Liver (tissue), 9 donors: ENCODE results near the gene SPAST. TPM values are rescaled to one million over a fixed set of nuclear protein-coding genes. Genes with fewer than 3 reads are reported as not detected.
"Not testable (repeated sequence)": the region's sequence is repeated elsewhere in the genome, so short reads cannot be mapped to it uniquely, and the experiment has no call there.

Experiments used
- DNase-seq: peaks from one replicate; pipeline ENCODE4 v3.0.0-alpha.2; 2017; ENCODE audit warnings: low spot score
- H3K27ac ChIP-seq, 2 donors: one replicate each; pipeline ENCODE4 v1.7.0; 2013; ENCODE audit warnings: inconsistent platforms in 2 of 2, low read length in 2 of 2, control low read depth in 1 of 2, low read depth in 1 of 2, mild to moderate bottlenecking in 1 of 2
- H3K27me3 ChIP-seq, 4 donors: one replicate each; pipeline versions ENCODE4 v1.6.1 to v1.7.0; 2013; ENCODE audit warnings: low read length in 3 of 4, inconsistent platforms in 1 of 4, mild to moderate bottlenecking in 1 of 4, moderate library complexity in 1 of 4; ENCODE audit not compliant: control insufficient read depth in 4 of 4, insufficient read depth in 4 of 4
- H3K36me3 ChIP-seq, 4 donors: one replicate each; pipeline versions ENCODE4 v1.6.1 to v1.7.0; 2013; ENCODE audit warnings: low read length in 3 of 4, mild to moderate bottlenecking in 3 of 4, low read depth in 1 of 4, moderate library complexity in 1 of 4; ENCODE audit not compliant: control insufficient read depth in 4 of 4, insufficient read depth in 3 of 4
- H3K4me1 ChIP-seq, 4 donors: one replicate each; pipeline versions ENCODE4 v1.6.1 to v1.7.0; 2013; ENCODE audit warnings: low read length in 3 of 4, mild to moderate bottlenecking in 3 of 4, moderate library complexity in 1 of 4; ENCODE audit not compliant: control insufficient read depth in 4 of 4, insufficient read depth in 4 of 4
- H3K4me3 ChIP-seq, 3 donors: one replicate each; pipeline versions ENCODE4 v1.6.1 to v1.7.0; 2013; ENCODE audit warnings: low read length in 3 of 3, control low read depth in 1 of 3, low read depth in 1 of 3, mild to moderate bottlenecking in 1 of 3
- H3K9ac ChIP-seq, 2 donors: one replicate each; pipeline ENCODE4 v1.7.0; 2013; ENCODE audit warnings: low read length in 2 of 2, mild to moderate bottlenecking in 2 of 2, moderate library complexity in 2 of 2, control low read depth in 1 of 2, low read depth in 1 of 2
- H3K9me3 ChIP-seq, 4 donors: one replicate each; pipeline versions ENCODE4 v1.6.1 to v1.7.0; 2013; ENCODE audit warnings: low read length in 3 of 4; ENCODE audit not compliant: control insufficient read depth in 4 of 4
- ATF3 ChIP-seq: IDR thresholded peaks from 2 replicates; pipeline ENCODE4 v1.6.1; 2016; ENCODE audit warnings: antibody characterized with exemption
- GABPA ChIP-seq, 2 donors: IDR thresholded peaks in 1 of 2; conservative IDR thresholded peaks in 1 of 2; 2 replicates each; pipeline ENCODE4 v1.6.1; 2016; ENCODE audit warnings: antibody characterized with exemption in 2 of 2, mild to moderate bottlenecking in 1 of 2, moderate library complexity in 1 of 2
- HNF4A ChIP-seq, 2 donors: conservative IDR thresholded peaks; 2 replicates each; pipeline ENCODE4 v1.6.1; 2016; ENCODE audit warnings: antibody characterized with exemption in 2 of 2, mild to moderate bottlenecking in 2 of 2
- JUND ChIP-seq, 2 donors: IDR thresholded peaks; 2 replicates each; pipeline ENCODE4 v1.6.1; 2016; ENCODE audit warnings: antibody characterized with exemption in 2 of 2
- MAX ChIP-seq: IDR thresholded peaks from 2 replicates; pipeline ENCODE4 v1.6.1; 2016; ENCODE audit warnings: antibody characterized with exemption
- NR2F2 ChIP-seq: IDR thresholded peaks from 2 replicates; pipeline ENCODE4 v1.6.1; 2016; ENCODE audit warnings: antibody characterized with exemption
- RAD21 ChIP-seq, 2 donors: IDR thresholded peaks; 2 replicates each; pipeline ENCODE4 v1.6.1; 2016; ENCODE audit warnings: antibody characterized with exemption in 2 of 2, mild to moderate bottlenecking in 2 of 2
- RXRA ChIP-seq, 2 donors: IDR thresholded peaks; 2 replicates each; pipeline ENCODE4 v1.6.1; 2017 to 2018; ENCODE audit warnings: antibody characterized with exemption in 2 of 2, mild to moderate bottlenecking in 1 of 2
- SP1 ChIP-seq: IDR thresholded peaks from 2 replicates; pipeline ENCODE4 v1.6.1; 2018; ENCODE audit warnings: antibody characterized with exemption, mild to moderate bottlenecking
- TAF1 ChIP-seq: conservative IDR thresholded peaks from 2 replicates; pipeline ENCODE4 v1.6.1; 2016; ENCODE audit warnings: antibody characterized with exemption, mild to moderate bottlenecking
- YY1 ChIP-seq: IDR thresholded peaks from 2 replicates; pipeline ENCODE4 v1.6.1; 2016; ENCODE audit warnings: antibody characterized with exemption, mild to moderate bottlenecking
- ZBTB33 ChIP-seq: IDR thresholded peaks from 2 replicates; pipeline ENCODE4 v1.6.1; 2016; ENCODE audit warnings: antibody characterized with exemption
- WGBS: extraction: QIAGEN DNeasy Blood & Tissue Kit; methylation state at CpG from one replicate; pipeline ENCODE4 v1.1.7; 2013; 5-methylcytosine and 5-hydroxymethylcytosine counted together
- polyA plus RNA-seq, 2 donors: library from polyadenylated mRNA; stranded (reverse) in 1 of 2; unstranded in 1 of 2; fragments of 200-250 nt in 1 of 2; fragments of >200 nt in 1 of 2; fragmentation: Nextera tagmentation in 1 of 2; extraction: Ambion mirVana in 1 of 2; gene quantifications; one replicate each; pipeline versions ENCODE4 v1.2.1 to v1.2.3, GENCODE V29; 2013 to 2015
- total RNA-seq, 2 donors: library from RNA; depleted of rRNA; stranded (reverse); fragments of >200 nt; gene quantifications; one replicate each; pipeline ENCODE4 v1.2.3, GENCODE V29; 2014
- donor health status: healthy.
- donor health status: healthy.
- donor health status: healthy.
- donor health status: healthy.
- donor health status: healthy.

The SPAST gene
- total and polyA plus RNA-seq, 4 donors, result 3.2 to 16.8 (median 7.7) TPM

- TF ChIP-seq ZBTB33, result no peak
- TF ChIP-seq MAX, result no peak
- TF ChIP-seq HNF4A (conservative IDR thresholded peaks at IDR 0.05), result no peak
Observed at GRCh38 chr2:32189011-32189410, 125.7 kb downstream of the SPAST start (continued).

GRCh38 chr2:32192418-32192817, 129.1 kb downstream of the SPAST start:
- Histone ChIP-seq H3K27me3 (no peaks in the 10 kb centered on the region), H3K9me3 (no peaks in the 10 kb centered on the region), H3K36me3 (peaks cover 2 to 23% (median 16%) of the 10 kb centered on the region in 4 donors), H3K4me3 (no peak overlapping the region), H3K4me1 (no peaks in the 10 kb centered on the region), H3K9ac (no peak overlapping the region), H3K27ac (no peak overlapping the region)
- DNase-seq, result no peak
- TF ChIP-seq ZBTB33, result no peak
- no peak for TF ChIP-seq SP1
- TF ChIP-seq HNF4A (conservative IDR thresholded peaks at IDR 0.05), result no peak
- TF ChIP-seq JUND (IDR thresholded peaks at IDR 0.05), result no peak
- no peak for TF ChIP-seq GABPA (IDR thresholded peaks at IDR 0.05 in 1 of 2, conservative IDR thresholded peaks at IDR 0.05 in 1 of 2)
- no peak for TF ChIP-seq MAX
- TF ChIP-seq RAD21 (IDR thresholded peaks at IDR 0.05), result no peak
- TF ChIP-seq RXRA (IDR thresholded peaks at IDR 0.05), result no peak
- 96% methylated on average over 1 of the region's 1 CpG for WGBS

GRCh38 chr2:32200814-32201213, 137.5 kb downstream of the SPAST start:
- H3K36me3 ChIP-seq, result peaks cover 4 to 27% (median 11%) of the 10 kb centered on the region in 4 donors
- DNase-seq, result no peak
- WGBS, result 97% methylated on average over 1 of the region's 1 CpG

GRCh38 chr2:32203428-32203827, 140.1 kb downstream of the SPAST start:
- not testable (repeated sequence) for DNase-seq, H3K27ac ChIP-seq
- H3K36me3 ChIP-seq, result peaks cover 4 to 14% (median 6%) of the 10 kb centered on the region in 4 donors

More at GRCh38 chr2:32200814-32201213, 137.5 kb downstream of the SPAST start:
- Histone ChIP-seq H3K27ac (no peak overlapping the region), H3K4me1 (no peaks in the 10 kb centered on the region), H3K9ac (no peak overlapping the region), H3K4me3 (no peak overlapping the region), H3K27me3 (no peaks in the 10 kb centered on the region), H3K9me3 (no peaks in the 10 kb centered on the region)
- TF ChIP-seq ATF3, result no peak
- TF ChIP-seq RXRA (IDR thresholded peaks at IDR 0.05), result no peak
- TF ChIP-seq NR2F2, result no peak
- no peak for TF ChIP-seq RAD21 (IDR thresholded peaks at IDR 0.05)
- no peak for TF ChIP-seq JUND (IDR thresholded peaks at IDR 0.05)
- TF ChIP-seq HNF4A (conservative IDR thresholded peaks at IDR 0.05), result no peak
- no peak for TF ChIP-seq SP1
- no peak for TF ChIP-seq TAF1
- no peak for TF ChIP-seq GABPA (IDR thresholded peaks at IDR 0.05 in 1 of 2, conservative IDR thresholded peaks at IDR 0.05 in 1 of 2)
- TF ChIP-seq YY1, result no peak

More at GRCh38 chr2:32203428-32203827, 140.1 kb downstream of the SPAST start:
- 98% methylated on average over 3 of the region's 3 CpGs for WGBS
- not testable (repeated sequence) for H3K4me3 ChIP-seq, H3K9ac ChIP-seq, H3K4me1 ChIP-seq, H3K27me3 ChIP-seq, H3K9me3 ChIP-seq
